Right atrium auricular region (tissue), 2 donors: ENCODE data around the gene NELL1. TPM values are rescaled to one million over a fixed set of nuclear protein-coding genes. Genes with fewer than 3 reads are reported as not detected.

Experiments
- DNase-seq: peaks from one replicate; pipeline ENCODE4 v3.0.0-alpha.2; 2019; ENCODE audit warnings: low spot score
- H3K27ac ChIP-seq, 2 donors: fragments of 200-600 bp; sonication (generic); 1 replicate in 1 of 2; 2 replicates in 1 of 2; pipeline ENCODE4 v1.5.1; 2016 to 2019
- H3K27me3 ChIP-seq, 2 donors: fragments of 200-600 bp; sonication (generic); one replicate each; pipeline versions ENCODE4 v1.5.1 to v1.6.0; 2017 to 2019
- H3K36me3 ChIP-seq: fragments of 200-600 bp; sonication (generic); one replicate; pipeline ENCODE4 v1.5.1; 2016
- H3K4me1 ChIP-seq, 2 donors: fragments of 200-600 bp; sonication (generic); one replicate each; pipeline versions ENCODE4 v1.5.1 to v1.6.0; 2017 to 2019
- H3K4me3 ChIP-seq, 2 donors: fragments of 200-600 bp; sonication (generic); 1 replicate in 1 of 2; 2 replicates in 1 of 2; pipeline ENCODE4 v1.5.1; 2017 to 2019; ENCODE audit warnings: mild to moderate bottlenecking in 1 of 2, moderate library complexity in 1 of 2
- H3K9me3 ChIP-seq, 2 donors: fragments of 200-600 bp; sonication (generic); one replicate each; pipeline ENCODE4 v1.5.1; 2019
- total RNA-seq, 2 donors: library from RNA; depleted of rRNA; stranded (reverse); fragments of >200 nt; gene quantifications; one replicate each; pipeline ENCODE4 v1.1.0, GENCODE V29; 2016
- TF ChIP-seq, protein P1 (sequence below), 2 donors: fragments of 200-600 bp; sonication (generic); IDR thresholded peaks; one replicate each; pipeline ENCODE4 v1.5.1; 2019; ENCODE audit warnings: antibody characterized with exemption in 2 of 2

Gene NELL1
- total RNA-seq, 2 donors from 2014 or later = not detected

GRCh38 chr11:21410513-21410912 is 741.1 kb downstream of the NELL1 start:
- no peak for DNase-seq
- H3K36me3 ChIP-seq = no peaks in the 10 kb centered on the region

DNA sequence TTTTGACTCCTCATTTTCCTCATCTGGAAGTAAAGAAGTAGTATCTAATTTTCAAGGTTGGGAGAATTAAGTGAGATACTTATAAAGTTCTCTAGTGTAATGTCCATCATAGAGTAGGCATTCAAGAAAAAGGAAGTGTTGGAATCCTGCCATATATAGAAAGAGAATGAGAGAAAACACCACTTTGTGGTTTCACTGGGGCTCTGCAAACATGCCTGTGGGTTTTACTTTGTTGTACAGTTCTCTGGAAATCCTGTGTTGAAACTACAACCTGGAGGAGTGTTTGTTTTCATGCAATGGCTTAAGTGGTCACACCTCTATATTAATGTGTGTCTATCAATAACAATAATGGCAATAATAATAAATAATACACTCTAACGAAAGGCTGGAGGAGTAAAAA is 741.7 kb downstream of the NELL1 start:
- Histone ChIP-seq H3K9me3 (no peaks in the 10 kb centered on the region), H3K27me3 (no peaks in the 10 kb centered on the region), H3K4me1 (no peaks in the 10 kb centered on the region), H3K4me3 (no peak overlapping the region), H3K36me3 (no peaks in the 10 kb centered on the region), H3K27ac (no peak overlapping the region)
- TF ChIP-seq, protein P1, sequence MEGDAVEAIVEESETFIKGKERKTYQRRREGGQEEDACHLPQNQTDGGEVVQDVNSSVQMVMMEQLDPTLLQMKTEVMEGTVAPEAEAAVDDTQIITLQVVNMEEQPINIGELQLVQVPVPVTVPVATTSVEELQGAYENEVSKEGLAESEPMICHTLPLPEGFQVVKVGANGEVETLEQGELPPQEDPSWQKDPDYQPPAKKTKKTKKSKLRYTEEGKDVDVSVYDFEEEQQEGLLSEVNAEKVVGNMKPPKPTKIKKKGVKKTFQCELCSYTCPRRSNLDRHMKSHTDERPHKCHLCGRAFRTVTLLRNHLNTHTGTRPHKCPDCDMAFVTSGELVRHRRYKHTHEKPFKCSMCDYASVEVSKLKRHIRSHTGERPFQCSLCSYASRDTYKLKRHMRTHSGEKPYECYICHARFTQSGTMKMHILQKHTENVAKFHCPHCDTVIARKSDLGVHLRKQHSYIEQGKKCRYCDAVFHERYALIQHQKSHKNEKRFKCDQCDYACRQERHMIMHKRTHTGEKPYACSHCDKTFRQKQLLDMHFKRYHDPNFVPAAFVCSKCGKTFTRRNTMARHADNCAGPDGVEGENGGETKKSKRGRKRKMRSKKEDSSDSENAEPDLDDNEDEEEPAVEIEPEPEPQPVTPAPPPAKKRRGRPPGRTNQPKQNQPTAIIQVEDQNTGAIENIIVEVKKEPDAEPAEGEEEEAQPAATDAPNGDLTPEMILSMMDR (IDR thresholded peaks at IDR 0.05) = no peak
- no peak for DNase-seq

More at GRCh38 chr11:21410513-21410912, 741.1 kb downstream of the NELL1 start:
- H3K27ac ChIP-seq = no peak overlapping the region
- H3K27me3 ChIP-seq = no peaks in the 10 kb centered on the region
- TF ChIP-seq, protein P1 (IDR thresholded peaks at IDR 0.05) = no peak
- H3K4me3 ChIP-seq = no peak overlapping the region
- no peaks in the 10 kb centered on the region for H3K4me1 ChIP-seq
- no peaks in the 10 kb centered on the region for H3K9me3 ChIP-seq

DNA sequence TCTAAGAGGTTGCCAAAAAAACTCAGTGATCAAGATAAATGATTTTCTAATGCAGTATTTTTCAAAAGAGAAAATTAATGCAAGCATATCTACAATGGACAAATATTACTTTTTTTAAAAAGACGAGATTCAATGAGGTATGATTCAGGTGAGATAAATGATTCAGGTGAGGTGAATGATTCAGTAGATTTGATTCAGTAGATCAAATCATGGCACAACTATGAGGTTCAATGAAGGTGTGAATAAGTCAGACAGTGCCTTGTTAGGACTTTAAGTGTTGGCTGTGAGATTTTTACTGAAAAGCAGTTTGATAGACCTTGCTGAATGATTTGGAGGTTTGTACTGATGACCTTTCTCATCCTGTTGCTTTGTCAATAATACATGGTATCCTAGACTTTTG is 742.2 kb downstream of the NELL1 start:
- Histone ChIP-seq H3K4me3 (no peak overlapping the region), H3K4me1 (no peaks in the 10 kb centered on the region), H3K27me3 (no peaks in the 10 kb centered on the region), H3K36me3 (no peaks in the 10 kb centered on the region), H3K9me3 (no peaks in the 10 kb centered on the region), H3K27ac (no peak overlapping the region)
- TF ChIP-seq, protein P1 (IDR thresholded peaks at IDR 0.05) = no peak
- no peak for DNase-seq

DNA sequence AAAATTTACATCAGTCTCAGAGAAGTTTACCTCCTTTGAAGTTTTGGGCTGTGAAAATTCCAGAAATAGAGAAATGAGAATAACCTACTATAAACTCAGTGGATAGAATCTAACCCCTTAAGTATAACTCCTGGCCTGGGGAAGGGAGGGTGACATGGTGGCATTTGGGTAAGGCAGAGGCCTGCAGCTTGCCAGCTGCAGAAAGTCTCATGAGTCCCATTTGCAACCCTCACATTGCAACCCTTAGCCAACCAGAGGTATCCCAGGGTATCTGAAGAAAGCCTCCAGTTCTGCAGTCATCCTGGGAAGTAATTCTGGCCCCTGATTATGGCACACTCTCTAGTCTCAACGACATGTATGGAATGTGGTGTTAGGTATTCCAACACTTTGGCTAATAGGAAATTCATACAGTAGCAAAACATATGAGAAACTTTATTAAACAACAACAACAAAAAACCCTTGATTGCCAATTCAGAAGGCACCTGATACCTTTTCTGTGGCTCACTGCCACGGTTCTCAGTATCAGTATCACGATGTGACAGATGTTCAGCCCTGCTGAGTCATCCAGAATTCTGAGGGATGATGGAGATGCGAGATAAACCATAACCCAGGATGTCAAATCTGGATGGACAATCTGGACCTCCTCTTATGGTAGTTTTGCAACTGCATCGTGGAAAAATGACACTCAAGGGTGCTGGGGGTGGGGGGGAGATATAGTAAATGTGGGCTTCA is 743.4 kb downstream of the NELL1 start:
- Histone ChIP-seq H3K4me1 (no peaks in the 10 kb centered on the region), H3K9me3 (no peaks in the 10 kb centered on the region)

DNA sequence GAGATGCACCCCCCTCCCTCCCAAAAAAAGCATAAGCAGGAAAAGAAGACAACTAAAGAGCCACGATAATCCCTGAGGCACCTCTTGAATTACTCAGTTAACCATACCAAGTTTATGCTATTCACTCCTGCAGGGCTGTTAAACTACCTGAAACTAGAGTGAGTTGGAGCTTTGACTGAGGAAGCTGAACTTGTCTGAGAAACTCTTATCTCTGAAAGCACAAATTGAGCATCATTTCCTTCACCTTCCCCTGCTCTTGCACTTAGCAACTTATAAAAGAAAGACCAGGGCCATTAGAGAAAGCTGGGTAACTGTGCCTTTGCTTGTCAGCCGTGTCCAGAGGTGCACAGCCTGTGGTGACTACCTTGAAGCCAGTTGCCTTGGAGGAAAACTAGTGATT is 745.6 kb downstream of the NELL1 start:
- no peak overlapping the region for H3K4me3 ChIP-seq
- TF ChIP-seq, protein P1 (IDR thresholded peaks at IDR 0.05) = no peak
- no peak for DNase-seq
- H3K36me3 ChIP-seq = no peaks in the 10 kb centered on the region
- H3K27ac ChIP-seq = no peak overlapping the region
- H3K9me3 ChIP-seq = no peaks in the 10 kb centered on the region
- no peaks in the 10 kb centered on the region for H3K27me3 ChIP-seq
- H3K4me1 ChIP-seq = no peaks in the 10 kb centered on the region

More for the DNA sequence above, 743.4 kb downstream of the NELL1 start:
- Histone ChIP-seq H3K36me3 (no peaks in the 10 kb centered on the region), H3K4me3 (no peak overlapping the region), H3K27ac (no peak overlapping the region), H3K27me3 (no peaks in the 10 kb centered on the region)
- TF ChIP-seq, protein P1 (IDR thresholded peaks at IDR 0.05) = no peak
- DNase-seq = no peak

DNA sequence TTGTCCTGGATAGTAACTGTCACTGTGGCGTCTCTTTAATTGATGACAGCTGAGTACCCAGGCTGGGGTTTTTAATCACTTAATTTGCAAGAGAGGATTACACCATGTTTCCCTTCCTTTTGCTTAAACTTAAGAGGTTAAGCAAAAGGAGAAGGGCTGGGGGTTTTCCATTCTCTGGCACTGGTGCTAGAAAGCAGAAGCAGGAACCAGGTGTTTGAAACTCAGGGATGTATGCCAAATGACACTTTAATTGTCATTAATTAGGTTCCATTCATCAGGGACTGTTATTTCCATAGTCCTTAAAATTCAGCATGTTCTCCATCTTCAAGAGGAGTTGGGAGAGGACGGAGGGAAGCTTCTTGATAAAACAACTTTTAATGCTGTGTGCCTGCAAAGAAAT is 746.2 kb downstream of the NELL1 start:
- Histone ChIP-seq H3K4me3 (no peak overlapping the region), H3K9me3 (no peaks in the 10 kb centered on the region), H3K27ac (no peak overlapping the region), H3K4me1 (no peaks in the 10 kb centered on the region), H3K27me3 (no peaks in the 10 kb centered on the region), H3K36me3 (no peaks in the 10 kb centered on the region)
- no peak for DNase-seq
- TF ChIP-seq, protein P1 (IDR thresholded peaks at IDR 0.05) = no peak
